Islet precursor cell (in vitro differentiated cells): ENCODE results near the gene TIMM23.
A peak's percentile ranks its signal among the peaks of the same experiment; 100 is the strongest.
"Not testable (repeated sequence)": the region's sequence is repeated elsewhere in the genome, so short reads cannot be mapped to it uniquely, and the experiment has no call there.

Source experiments
- DNase-seq: peaks from one replicate; pipeline ENCODE4 v3.0.0-alpha.2; 2018

TIMM23 gene

GRCh38 chr10:45997994-45998763, 25.9 kb downstream of the TIMM23 start:
- DNase-seq: no peak

- not testable (repeated sequence) for DNase-seq
Observed at GRCh38 chr10:45999955-46000354, 27.7 kb downstream of the TIMM23 start.

GRCh38 chr10:46000538-46000937, 28.2 kb downstream of the TIMM23 start:
- no peak for DNase-seq

DNA sequence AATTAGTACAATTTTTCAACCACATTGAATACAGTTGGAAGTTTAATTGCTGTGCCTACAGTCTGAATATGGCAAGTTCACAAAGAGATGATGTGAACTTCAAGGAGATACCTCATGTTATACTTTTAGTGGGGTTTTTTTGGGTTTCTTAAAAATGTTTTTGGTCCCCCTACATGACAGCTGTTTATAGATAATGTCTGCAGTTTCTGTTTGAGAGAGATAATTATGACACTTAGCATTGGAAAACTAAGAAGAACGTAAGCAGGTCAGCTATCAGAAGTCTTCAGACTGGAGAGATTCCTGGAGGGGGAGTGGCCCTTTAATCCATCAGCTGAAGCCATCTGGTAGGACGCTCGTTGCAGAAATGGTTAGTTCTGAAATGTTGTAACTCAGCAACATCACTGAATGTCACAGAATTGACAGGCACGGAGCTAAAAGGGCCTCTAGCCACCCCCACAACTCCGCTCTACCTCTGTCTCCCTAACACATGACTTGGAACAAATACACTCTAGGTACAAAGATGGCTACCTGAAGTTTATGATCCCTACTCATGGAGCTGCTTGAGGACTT, 29.0 kb downstream of the TIMM23 start:
- no peak for DNase-seq

- DNase-seq: not testable (repeated sequence)
Observed at GRCh38 chr10:46002189-46002687, 29.9 kb downstream of the TIMM23 start.

- DNase-seq: no peak
Observed at GRCh38 chr10:46002916-46003693, 30.8 kb downstream of the TIMM23 start.

DNA sequence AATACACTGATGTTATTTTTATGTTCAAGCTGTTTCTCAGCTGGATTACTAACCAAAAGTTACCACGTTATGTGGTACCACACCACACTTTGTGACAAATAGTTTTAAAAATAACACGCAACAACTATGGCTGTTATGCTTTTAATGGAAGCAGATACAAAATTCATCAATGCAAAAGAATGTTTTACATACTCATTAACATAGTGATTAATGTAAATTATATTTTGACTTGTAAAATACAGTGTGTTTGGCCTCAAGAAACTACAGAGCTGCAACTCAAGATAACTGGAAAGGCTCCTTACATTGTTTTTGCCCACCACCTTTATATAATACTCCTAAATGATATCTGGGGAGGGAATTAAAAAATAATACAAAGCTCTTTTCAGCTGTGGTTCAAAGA, 32.7 kb downstream of the TIMM23 start:
- no peak for DNase-seq

- DNase-seq: no peak
Observed at GRCh38 chr10:46005383-46005782, 33.1 kb downstream of the TIMM23 start.

- DNase-seq: no peak
Observed at GRCh38 chr10:46006219-46006618, 33.9 kb downstream of the TIMM23 start.

GRCh38 chr10:46012746-46013145, 40.5 kb downstream of the TIMM23 start:
- DNase-seq: no peak

DNA sequence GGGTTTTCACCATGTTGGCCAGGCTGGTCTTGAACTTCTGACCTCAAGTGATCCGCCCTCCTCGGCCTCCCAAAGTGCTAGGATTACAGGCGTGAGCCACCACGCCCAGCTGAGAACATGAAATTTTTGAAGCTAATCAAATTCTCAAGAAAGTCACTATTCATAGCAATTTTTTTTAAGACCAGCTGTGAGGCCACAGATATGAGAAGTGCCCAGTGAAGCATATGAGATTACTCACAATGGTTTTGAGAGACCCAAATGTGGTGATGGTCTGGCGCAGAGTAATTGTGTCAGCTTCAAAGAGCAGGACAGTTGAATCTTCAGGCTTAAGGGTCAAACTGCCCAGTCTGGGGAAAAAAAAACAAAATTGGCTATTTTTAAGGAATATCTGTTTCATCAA, 41.9 kb downstream of the TIMM23 start:
- DNase-seq: no peak

DNA sequence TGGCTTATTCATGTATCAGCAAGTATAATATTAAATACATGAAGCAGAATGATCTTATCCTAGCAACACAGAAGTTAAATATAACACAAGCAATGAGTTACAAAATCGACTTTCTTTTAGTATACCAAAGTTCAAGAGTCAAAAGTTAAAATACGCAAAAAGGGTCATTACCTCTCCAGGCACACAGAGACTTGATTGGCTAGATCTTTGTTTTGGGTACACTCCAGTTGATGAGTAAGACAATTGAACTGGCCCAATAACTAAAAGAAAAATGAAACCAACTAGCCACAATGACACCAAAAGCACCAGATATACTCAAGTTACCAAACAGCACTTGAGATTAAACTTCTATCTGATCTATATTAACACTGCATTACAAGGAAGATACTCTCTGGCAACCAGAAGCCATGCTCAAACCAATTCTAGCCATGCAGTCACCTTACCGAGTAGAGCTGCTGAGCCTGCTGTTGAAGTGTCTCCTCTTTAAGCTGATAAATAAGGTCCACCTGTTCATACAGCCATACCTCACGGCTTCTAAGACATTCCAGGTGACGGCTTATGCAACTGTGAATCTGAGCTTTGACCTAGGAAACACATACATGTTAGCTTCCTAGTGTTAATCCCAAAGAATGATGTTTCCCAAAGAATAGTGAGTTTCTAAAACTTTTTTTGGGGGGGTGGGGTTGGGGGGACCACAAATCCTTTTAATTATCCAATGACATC, 42.6 kb downstream of the TIMM23 start:
- no peak for DNase-seq

- DNase-seq: no peak
Observed at GRCh38 chr10:46016190-46016589, 43.9 kb downstream of the TIMM23 start.

GRCh38 chr10:46016811-46017210, 44.5 kb downstream of the TIMM23 start:
- no peak for DNase-seq

DNA sequence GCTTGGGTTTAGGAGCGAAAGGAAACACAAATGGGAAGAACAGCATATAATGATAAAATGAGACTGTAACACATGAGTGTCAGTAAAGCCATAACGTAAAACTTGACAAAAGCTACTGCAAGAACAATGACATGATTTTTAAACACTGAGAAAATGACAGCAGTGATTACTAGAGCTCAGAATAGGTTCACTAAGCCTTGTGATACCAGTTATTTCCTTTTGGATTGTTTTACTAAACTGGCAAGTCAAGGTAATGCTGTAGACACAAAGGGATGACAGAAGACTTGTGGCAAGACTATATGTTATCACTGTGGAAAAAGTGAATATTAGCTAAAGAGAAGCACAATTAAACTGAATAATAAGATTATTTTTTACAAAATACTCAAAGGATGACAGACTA, 45.4 kb downstream of the TIMM23 start:
- no peak for DNase-seq

- no peak for DNase-seq
Observed at GRCh38 chr10:46018453-46019176, 46.3 kb downstream of the TIMM23 start.

DNA sequence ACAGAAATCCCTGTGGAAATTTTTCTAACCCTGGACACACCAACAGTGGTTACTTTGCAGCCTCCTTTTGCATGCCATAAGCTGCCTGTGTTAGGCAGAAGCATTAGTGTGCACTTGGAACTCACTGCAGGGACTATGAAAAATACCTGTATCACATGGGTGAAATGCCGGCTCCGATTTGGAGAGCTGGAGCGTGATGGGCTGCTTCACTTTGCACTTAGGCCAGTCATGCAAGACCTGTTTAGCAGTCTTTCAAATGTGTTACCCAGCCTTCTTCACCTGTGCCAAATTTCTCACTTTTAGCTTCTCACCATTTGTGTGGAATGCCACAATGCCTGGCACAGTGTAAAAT, 46.9 kb downstream of the TIMM23 start:
- DNase-seq: no peak

GRCh38 chr10:46019569-46020343, 47.5 kb downstream of the TIMM23 start:
- no peak for DNase-seq

DNA sequence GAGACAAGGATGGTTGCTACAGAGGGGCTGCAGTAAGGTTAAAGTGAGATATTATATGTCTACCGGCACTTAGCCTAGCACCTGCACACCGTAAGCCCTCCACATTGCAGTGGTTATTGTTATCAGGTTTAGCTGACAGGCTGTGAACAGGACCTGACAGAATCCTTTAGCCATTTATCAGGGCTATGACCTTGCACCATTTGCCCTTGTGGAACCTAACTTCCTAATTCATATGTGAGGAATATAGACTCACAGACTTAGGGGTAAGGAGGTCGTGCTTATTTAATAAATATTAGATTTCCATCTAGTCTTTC, 48.0 kb downstream of the TIMM23 start:
- no peak for DNase-seq

DNA sequence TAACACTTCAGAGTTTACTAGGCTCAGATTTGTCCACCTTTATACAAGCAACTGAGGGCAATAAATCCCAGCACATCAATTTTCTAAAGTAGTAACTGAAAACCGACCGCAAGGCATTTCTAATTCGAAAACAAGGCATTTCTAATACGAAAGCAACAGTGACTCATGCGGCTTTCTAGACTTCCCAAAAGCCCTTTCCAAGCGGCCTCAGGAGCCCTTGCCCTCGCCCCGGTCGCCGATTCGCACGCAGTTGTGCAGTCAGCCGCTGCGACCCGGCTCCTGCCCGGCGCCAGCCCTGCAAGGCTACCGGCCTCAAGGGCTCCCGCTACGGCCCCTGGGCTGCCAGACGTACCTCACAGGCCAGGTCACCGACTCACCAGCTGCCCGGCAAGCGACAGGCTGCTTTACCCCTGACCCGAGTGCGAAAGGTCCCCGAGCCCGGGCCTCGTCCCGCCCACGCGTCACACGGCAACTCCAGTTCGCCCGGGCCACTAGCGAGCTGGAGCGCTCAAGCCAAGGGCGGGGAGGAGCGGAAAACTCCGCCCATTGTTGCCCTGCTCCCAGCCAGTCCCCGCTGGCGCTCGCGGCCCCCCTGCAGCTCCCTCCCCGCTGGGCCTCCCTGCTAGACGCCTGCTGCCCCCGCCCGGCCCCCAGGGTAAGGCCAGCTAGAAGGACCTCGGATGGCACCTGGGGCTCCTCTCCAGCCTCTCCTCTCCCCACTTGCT, 50.9 kb downstream of the TIMM23 start:
- DNase-seq: peak; percentile 99

DNA sequence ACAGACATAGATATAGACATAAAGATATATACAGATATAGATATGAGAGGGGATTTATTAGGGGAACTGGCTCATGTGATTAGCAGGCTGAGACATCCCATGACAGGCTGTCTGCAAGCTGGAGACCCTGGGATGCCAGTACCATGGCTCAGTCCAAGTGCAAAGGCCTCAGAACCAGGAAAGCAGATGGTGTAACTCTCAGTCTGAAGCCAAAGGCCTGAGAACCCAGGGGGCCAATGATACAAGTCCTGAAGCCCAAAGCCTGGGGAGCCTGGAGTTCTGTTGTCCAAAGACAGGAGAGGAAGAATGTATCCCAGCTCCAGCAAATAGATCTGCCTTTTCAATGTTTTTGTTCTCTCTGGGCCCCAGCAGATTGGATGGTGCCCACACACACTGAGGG, 52.7 kb downstream of the TIMM23 start:
- no peak for DNase-seq
